Neuronal stem cell (in vitro differentiated cells): ENCODE measurements around the gene TP53RK.

ENCODE experiments used
- DNase-seq: peaks from one replicate; pipeline ENCODE4 v3.0.0-alpha.2; 2013; ENCODE audit warnings: low spot score
- H2AFZ ChIP-seq: one replicate; pipeline ENCODE4 v1.6.1; 2013; ENCODE audit warnings: mild to moderate bottlenecking, low read length, inconsistent platforms
- H2AK5ac ChIP-seq: 2 replicates; pipeline ENCODE4 v1.6.1; 2013; ENCODE audit warnings: low read depth, mild to moderate bottlenecking, inconsistent platforms, low read length, moderate library complexity, mixed read lengths
- H2BK120ac ChIP-seq: 2 replicates; pipeline ENCODE4 v1.6.1; 2013; ENCODE audit warnings: low read depth, mild to moderate bottlenecking, inconsistent platforms, low read length, moderate library complexity, mixed read lengths
- H2BK12ac ChIP-seq: one replicate; pipeline ENCODE4 v1.6.1; 2013; ENCODE audit warnings: low read length, inconsistent platforms
- H2BK15ac ChIP-seq: 2 replicates; pipeline ENCODE4 v1.6.1; 2013; ENCODE audit warnings: mild to moderate bottlenecking, low read length, inconsistent platforms, mixed read lengths
- H2BK5ac ChIP-seq: one replicate; pipeline ENCODE4 v1.6.1; 2013; ENCODE audit warnings: inconsistent platforms, mild to moderate bottlenecking, low read length, moderate library complexity
- H3K14ac ChIP-seq: one replicate; pipeline ENCODE4 v1.6.1; 2013; ENCODE audit warnings: low read length, inconsistent platforms
- H3K18ac ChIP-seq: 2 replicates; pipeline ENCODE4 v1.6.1; 2013; ENCODE audit warnings: low read length, inconsistent platforms
- H3K23ac ChIP-seq: 2 replicates; pipeline ENCODE4 v1.6.1; 2013; ENCODE audit warnings: low read depth, mild to moderate bottlenecking, mixed read lengths, low read length, inconsistent platforms; ENCODE audit not compliant: poor library complexity
- H3K27ac ChIP-seq: replicated peaks from 3 replicates; pipeline ENCODE4 v1.5.1; 2013; ENCODE audit warnings: low read length, inconsistent platforms
- H3K27me3 ChIP-seq, 3 experiments: 2 replicates each; pipeline ENCODE4 v1.6.1; 2013; ENCODE audit warnings: low read length in 3 of 3, mild to moderate bottlenecking in 2 of 3, inconsistent platforms in 1 of 3, low read depth in 1 of 3, mixed read lengths in 1 of 3, moderate library complexity in 1 of 3; ENCODE audit not compliant: control insufficient read depth in 3 of 3, insufficient read depth in 3 of 3
- H3K36me3 ChIP-seq, 2 donors: replicated peaks in 1 of 2; 2 replicates each; pipeline ENCODE4 v1.6.1; 2013; ENCODE audit warnings: low read length in 2 of 2; ENCODE audit not compliant: control insufficient read depth in 2 of 2, insufficient read depth in 2 of 2
- H3K4ac ChIP-seq: 2 replicates; pipeline ENCODE4 v1.6.1; 2013; ENCODE audit warnings: inconsistent platforms, mild to moderate bottlenecking, low read length, moderate library complexity
- H3K4me1 ChIP-seq, 2 donors: 1 replicate in 1 of 2; 2 replicates in 1 of 2; pipeline ENCODE4 v1.6.1; 2013; ENCODE audit warnings: low read length in 2 of 2, low read depth in 1 of 2; ENCODE audit not compliant: control insufficient read depth in 2 of 2, insufficient read depth in 1 of 2
- H3K4me2 ChIP-seq: one replicate; pipeline ENCODE4 v1.6.1; 2013; ENCODE audit warnings: mild to moderate bottlenecking, low read length, inconsistent platforms; ENCODE audit not compliant: insufficient read depth, poor library complexity, severe bottlenecking
- H3K4me3 ChIP-seq, 2 donors: 2 replicates each; pipeline ENCODE4 v1.5.1; 2013; ENCODE audit warnings: low read length in 2 of 2, mild to moderate bottlenecking in 2 of 2, inconsistent platforms in 1 of 2, moderate library complexity in 1 of 2
- H3K79me1 ChIP-seq: one replicate; pipeline ENCODE4 v1.6.1; 2013; ENCODE audit warnings: low read depth, mild to moderate bottlenecking, inconsistent platforms, low read length, moderate library complexity
- H3K9ac ChIP-seq: one replicate; pipeline ENCODE4 v1.6.1; 2013; ENCODE audit warnings: mild to moderate bottlenecking, low read depth, low read length, inconsistent platforms; ENCODE audit not compliant: poor library complexity
- H3K9me3 ChIP-seq, 2 donors: replicated peaks in 1 of 2; 2 replicates each; pipeline versions ENCODE3 to v1.6.1; 2013; ENCODE audit warnings: low read length in 2 of 2, mild to moderate bottlenecking in 2 of 2, inconsistent platforms in 1 of 2, low read depth in 1 of 2, mixed read lengths in 1 of 2, moderate library complexity in 1 of 2; ENCODE audit not compliant: control insufficient read depth in 2 of 2, insufficient read depth in 1 of 2
- H4K8ac ChIP-seq: one replicate; pipeline ENCODE4 v1.6.1; 2013; ENCODE audit warnings: low read depth, mild to moderate bottlenecking, inconsistent platforms, low read length, moderate library complexity
- H4K91ac ChIP-seq: one replicate; pipeline ENCODE4 v1.6.1; 2013; ENCODE audit warnings: low read length, low read depth, mild to moderate bottlenecking, inconsistent platforms; ENCODE audit not compliant: poor library complexity
- WGBS, 2 donors: extraction: QIAGEN DNeasy Blood & Tissue Kit; methylation state at CpG; one replicate each; pipeline ENCODE4 v1.1.7; 2013; ENCODE audit warnings: missing lambda C conversion rate in 2 of 2, mixed read lengths in 1 of 2; ENCODE audit not compliant: insufficient read length in 2 of 2, insufficient replicate concordance in 1 of 2; ENCODE audit errors: extremely low coverage in 2 of 2; 5-methylcytosine and 5-hydroxymethylcytosine counted together

Gene TP53RK

DNA sequence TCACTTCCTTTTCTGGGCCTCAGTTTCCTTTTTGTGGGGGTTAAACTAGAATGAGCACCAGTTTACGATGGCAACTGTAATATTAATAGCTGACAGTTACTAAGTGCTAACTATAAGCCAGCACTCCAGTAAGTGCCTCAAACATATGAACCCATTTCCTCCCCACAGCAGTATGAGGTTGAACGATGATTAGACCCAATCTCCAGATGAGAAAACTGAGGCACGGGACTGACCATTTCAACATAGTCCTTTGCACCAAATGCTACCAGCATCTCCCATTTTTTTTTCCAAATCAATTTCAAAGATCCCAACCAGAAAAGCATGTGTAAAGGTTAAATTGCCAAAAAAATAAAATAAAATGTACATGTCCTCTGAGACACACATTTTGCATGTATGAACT, 45.1 kb downstream of the TP53RK start:
- Histone ChIP-seq H2AK5ac (no peak overlapping the region), H3K4me1 (peaks cover 2 to 5% of the 10 kb centered on the region in 2 donors), H2BK120ac (no peak overlapping the region), H3K14ac (no peak overlapping the region), H2BK12ac (no peak overlapping the region), H3K79me1 (no peaks in the 10 kb centered on the region), H2AFZ (no peak overlapping the region), H3K27ac (no peak overlapping the region), H3K9me3 (no peaks in the 10 kb centered on the region), H2BK5ac (no peak overlapping the region), H2BK15ac (no peak overlapping the region), H3K4ac (no peak overlapping the region), H3K4me2 (no peak overlapping the region), H3K23ac (no peak overlapping the region), H3K9ac (no peak overlapping the region), H3K18ac (no peak overlapping the region), H3K27me3 (no peaks in the 10 kb centered on the region), H3K36me3 (no peaks in the 10 kb centered on the region), H4K8ac (no peak overlapping the region), H4K91ac (no peak overlapping the region), H3K4me3 (no peak overlapping the region)
- DNase-seq: no peak
- no CpG with 5 or more reads among the region's 3 CpGs for WGBS, 2 donors

DNA sequence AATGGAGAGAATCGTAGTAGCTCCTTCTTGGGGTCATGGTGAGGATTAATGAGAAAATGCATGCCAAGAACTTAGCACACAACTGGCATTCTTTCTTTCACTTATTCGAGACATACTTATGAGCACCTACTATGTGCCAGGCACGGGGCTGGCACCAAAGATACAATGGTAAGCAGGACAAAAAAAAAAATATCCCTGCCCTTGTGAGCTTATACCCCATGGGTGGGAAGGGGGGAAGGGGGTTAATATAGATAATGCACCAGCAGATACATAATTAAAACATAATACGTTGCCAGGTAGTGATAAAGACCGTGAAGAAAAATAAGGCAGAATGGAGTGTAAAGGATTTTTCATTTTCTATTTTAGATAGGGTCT, 46.3 kb downstream of the TP53RK start:
- H2BK120ac ChIP-seq: no peak overlapping the region
- H3K23ac ChIP-seq: no peak overlapping the region
- DNase-seq: no peak
- H2AFZ ChIP-seq: no peak overlapping the region
- no peak overlapping the region for H3K18ac ChIP-seq
- no peaks in the 10 kb centered on the region for H3K9me3 ChIP-seq
- H3K9ac ChIP-seq: no peak overlapping the region
- no peak overlapping the region for H2BK5ac ChIP-seq
- no peak overlapping the region for H3K4me3 ChIP-seq
- H2BK12ac ChIP-seq: no peak overlapping the region
- H3K4me2 ChIP-seq: no peak overlapping the region
- H3K27ac ChIP-seq: no peak overlapping the region
- H3K79me1 ChIP-seq: no peaks in the 10 kb centered on the region
- no peaks in the 10 kb centered on the region for H3K27me3 ChIP-seq
- no peak overlapping the region for H4K91ac ChIP-seq
- no peak overlapping the region for H2BK15ac ChIP-seq
- H3K4ac ChIP-seq: no peak overlapping the region
- no CpG with 5 or more reads among the region's 5 CpGs for WGBS, 2 donors
- no peak overlapping the region for H2AK5ac ChIP-seq
- no peaks in the 10 kb centered on the region for H3K36me3 ChIP-seq
- H3K4me1 ChIP-seq: peaks cover 7 to 12% of the 10 kb centered on the region in 2 donors
- H4K8ac ChIP-seq: no peak overlapping the region
- no peak overlapping the region for H3K14ac ChIP-seq

GRCh38 chr20:46642265-46642968, 46.8 kb downstream of the TP53RK start:
- no peak for DNase-seq
- Histone ChIP-seq H3K18ac (no peak overlapping the region), H3K23ac (no peak overlapping the region), H3K4ac (no peak overlapping the region), H2BK12ac (no peak overlapping the region), H2AK5ac (no peak overlapping the region), H4K91ac (no peak overlapping the region), H4K8ac (no peak overlapping the region), H2BK15ac (no peak overlapping the region), H3K4me3 (no peak overlapping the region), H3K4me2 (no peak overlapping the region), H2BK120ac (no peak overlapping the region), H3K9me3 (no peaks in the 10 kb centered on the region), H3K79me1 (no peaks in the 10 kb centered on the region), H3K9ac (no peak overlapping the region), H3K27me3 (no peaks in the 10 kb centered on the region), H3K27ac (no peak overlapping the region), H2AFZ (no peak overlapping the region), H3K4me1 (peaks cover 9 to 10% of the 10 kb centered on the region in 2 donors), H3K36me3 (no peaks in the 10 kb centered on the region), H2BK5ac (no peak overlapping the region), H3K14ac (no peak overlapping the region)
- no CpG with 5 or more reads among the region's 12 CpGs for WGBS, 2 donors

DNA sequence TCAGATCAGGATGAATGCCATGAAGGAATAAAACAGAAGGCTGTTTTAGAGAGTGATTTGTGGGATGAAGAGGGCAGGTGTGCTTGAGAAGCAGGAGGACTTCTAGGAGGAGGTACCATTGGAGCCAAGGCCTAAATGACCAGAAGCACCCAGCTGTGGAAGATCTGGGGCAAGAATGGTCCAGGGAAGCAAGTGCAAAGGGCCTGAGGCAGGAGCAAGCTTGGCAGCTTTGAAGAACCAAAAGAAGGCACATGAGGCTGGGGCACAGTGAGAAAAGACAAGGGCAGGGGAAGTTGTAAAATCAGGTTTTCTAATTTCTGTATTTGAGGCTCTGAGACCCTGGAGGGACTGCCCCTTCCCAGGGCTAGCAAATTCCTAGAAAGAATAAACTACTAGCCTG, 47.8 kb downstream of the TP53RK start:
- Histone ChIP-seq H3K23ac (no peak overlapping the region), H3K79me1 (no peaks in the 10 kb centered on the region), H2AFZ (no peak overlapping the region), H2BK12ac (no peak overlapping the region), H3K14ac (no peak overlapping the region), H3K18ac (no peak overlapping the region), H2AK5ac (no peak overlapping the region), H4K8ac (no peak overlapping the region), H3K4me2 (no peak overlapping the region), H3K4me1 (peaks cover 9% of the 10 kb centered on the region in 2 donors), H3K9ac (no peak overlapping the region), H3K27ac (no peak overlapping the region), H2BK5ac (no peak overlapping the region), H3K36me3 (no peaks in the 10 kb centered on the region), H2BK120ac (no peak overlapping the region), H2BK15ac (no peak overlapping the region), H3K27me3 (no peaks in the 10 kb centered on the region), H3K9me3 (no peaks in the 10 kb centered on the region), H4K91ac (no peak overlapping the region), H3K4ac (no peak overlapping the region), H3K4me3 (no peak overlapping the region)
- no peak for DNase-seq
